ENCODE results near the gene ITGB4. TPM values are rescaled to one million over a fixed set of nuclear protein-coding genes. Genes with fewer than 3 reads are reported as not detected.

ITGB4 gene
- total and polyA plus RNA-seq, 10 of the 15 experiments (the other 5 are each of a cell fraction or from before 2014, with no cell fraction given), result 0.06 to 1.6 (median 0.27) TPM; not detected in 2

DNA sequence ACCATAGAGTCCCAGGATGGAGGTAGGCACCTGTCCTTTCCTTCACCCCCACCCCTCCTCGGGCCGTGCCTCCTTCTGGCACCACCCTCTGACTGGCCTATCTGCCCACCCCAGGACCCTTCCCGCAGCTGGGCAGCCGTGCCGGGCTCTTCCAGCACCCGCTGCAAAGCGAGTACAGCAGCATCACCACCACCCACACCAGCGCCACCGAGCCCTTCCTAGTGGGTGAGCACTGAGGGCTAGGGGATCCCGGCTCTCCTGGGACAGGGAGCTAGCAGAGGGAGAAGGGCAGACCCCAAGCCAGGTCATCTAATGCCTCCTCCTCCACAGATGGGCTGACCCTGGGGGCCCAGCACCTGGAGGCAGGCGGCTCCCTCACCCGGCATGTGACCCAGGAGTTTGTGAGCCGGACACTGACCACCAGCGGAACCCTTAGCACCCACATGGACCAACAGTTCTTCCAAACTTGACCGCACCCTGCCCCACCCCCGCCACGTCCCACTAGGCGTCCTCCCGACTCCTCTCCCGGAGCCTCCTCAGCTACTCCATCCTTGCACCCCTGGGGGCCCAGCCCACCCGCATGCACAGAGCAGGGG is 35.9 kb downstream of the ITGB4 start:
- POLR2A ChIA-PET, result interaction anchor here (0.5 to 0.6 kb wide), 2 partner anchors 233 to 294 kb away, joined by 3 read pairs; no protein-coding TSS in a partner anchor
- no TSS peak for BruUV-seq (replicated peaks)
- no peak overlapping the region for H3K4me3 ChIP-seq
- H3K79me2 ChIP-seq (ENCODE audit: control insufficient read depth, insufficient read depth, low read length), result no peaks in the 10 kb centered on the region
- H4K20me1 ChIP-seq (ENCODE audit: control insufficient read depth, insufficient read depth), result no peaks in the 10 kb centered on the region
- no peaks in the 10 kb centered on the region for H3K36me3 ChIP-seq (ENCODE audit: control insufficient read depth in 2 of 2, insufficient read depth in 2 of 2, low read length in 1 of 2)
- peaks cover 10% of the 10 kb centered on the region for H3K4me1 ChIP-seq (ENCODE audit: control insufficient read depth, insufficient read depth, low read length)
- ATAC-seq (no peak), DNase-seq (ENCODE audit: low read depth, low spot score) (no peak), FAIRE-seq (no peak)
- no peak overlapping the region for H3K27ac ChIP-seq (ENCODE audit: control insufficient read depth, insufficient read depth)
- intact Hi-C loops (cut with micrococcal nuclease; ENCODE audit: unreplicated experiment) (no loop called here), in situ Hi-C loops (cut with MboI) (no loop called here)
- H2AFZ ChIP-seq (ENCODE audit: control insufficient read depth, low read depth, low read length), result no peak overlapping the region
- H3K4me2 ChIP-seq (ENCODE audit: control insufficient read depth, insufficient read depth), result no peak overlapping the region
- WGBS (ENCODE audit: insufficient coverage, insufficient replicate concordance, low lambda C conversion rate, missing lambda C conversion rate), result 92% methylated on average over 19 of the region's 21 CpGs
- SMC1A ChIA-PET (ENCODE audit: uncharacterized antibody, unreplicated experiment), result no interaction called here
- CTCF ChIA-PET, result no interaction called here
- no peaks in the 10 kb centered on the region for H3K9me3 ChIP-seq (replicated peaks; ENCODE audit: control insufficient read depth, insufficient read depth, low read length)
- H3K9ac ChIP-seq (ENCODE audit: control insufficient read depth, insufficient read depth, low read length), result no peak overlapping the region
- RAD21 ChIA-PET (ENCODE audit: unreplicated experiment), result no interaction called here
- H3K27me3 ChIP-seq (replicated peaks in 1 of 2; ENCODE audit: control insufficient read depth in 2 of 2, insufficient read depth in 2 of 2, low read length in 1 of 2), result no peaks in the 10 kb centered on the region
- TF ChIP-seq, protein P1, sequence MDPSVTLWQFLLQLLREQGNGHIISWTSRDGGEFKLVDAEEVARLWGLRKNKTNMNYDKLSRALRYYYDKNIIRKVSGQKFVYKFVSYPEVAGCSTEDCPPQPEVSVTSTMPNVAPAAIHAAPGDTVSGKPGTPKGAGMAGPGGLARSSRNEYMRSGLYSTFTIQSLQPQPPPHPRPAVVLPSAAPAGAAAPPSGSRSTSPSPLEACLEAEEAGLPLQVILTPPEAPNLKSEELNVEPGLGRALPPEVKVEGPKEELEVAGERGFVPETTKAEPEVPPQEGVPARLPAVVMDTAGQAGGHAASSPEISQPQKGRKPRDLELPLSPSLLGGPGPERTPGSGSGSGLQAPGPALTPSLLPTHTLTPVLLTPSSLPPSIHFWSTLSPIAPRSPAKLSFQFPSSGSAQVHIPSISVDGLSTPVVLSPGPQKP (IDR thresholded peaks at IDR 0.05; ENCODE audit: low read depth, low read length), result no peak
- TF ChIP-seq, protein P2, sequence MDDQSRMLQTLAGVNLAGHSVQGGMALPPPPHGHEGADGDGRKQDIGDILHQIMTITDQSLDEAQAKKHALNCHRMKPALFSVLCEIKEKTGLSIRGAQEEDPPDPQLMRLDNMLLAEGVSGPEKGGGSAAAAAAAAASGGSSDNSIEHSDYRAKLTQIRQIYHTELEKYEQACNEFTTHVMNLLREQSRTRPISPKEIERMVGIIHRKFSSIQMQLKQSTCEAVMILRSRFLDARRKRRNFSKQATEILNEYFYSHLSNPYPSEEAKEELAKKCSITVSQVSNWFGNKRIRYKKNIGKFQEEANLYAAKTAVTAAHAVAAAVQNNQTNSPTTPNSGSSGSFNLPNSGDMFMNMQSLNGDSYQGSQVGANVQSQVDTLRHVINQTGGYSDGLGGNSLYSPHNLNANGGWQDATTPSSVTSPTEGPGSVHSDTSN (IDR thresholded peaks at IDR 0.05; ENCODE audit: insufficient replicate concordance, low read depth, low read length), result no peak
- TF ChIP-seq JUNB (IDR thresholded peaks at IDR 0.05), result no peak
- TF ChIP-seq RFX5 (IDR thresholded peaks at IDR 0.05; ENCODE audit: low read depth, low read length), result no peak
- no peak for TF ChIP-seq PAX8 (IDR thresholded peaks at IDR 0.05)
- TF ChIP-seq POLR2A (IDR thresholded peaks at IDR 0.05; ENCODE audit: low read depth, low read length), result 0 out of 2 replicates have a peak, but pooled peaks have one; percentile 26
- TF ChIP-seq MEF2A (IDR thresholded peaks at IDR 0.05; ENCODE audit: insufficient read depth, low read depth, low read length), result no peak
- TF ChIP-seq BCL11A (IDR thresholded peaks at IDR 0.05; ENCODE audit: low read depth, low read length), result no peak
- TF ChIP-seq NFYA (IDR thresholded peaks at IDR 0.05; ENCODE audit: borderline replicate concordance, low read depth, low read length), result no peak
